ENCODE measurements around the gene NNMT. TPM values are rescaled to one million over a fixed set of nuclear protein-coding genes. Genes with fewer than 3 reads are reported as not detected.

NNMT gene
- total RNA-seq, 1 experiment from 2014 or later, result 2.4 TPM

DNA sequence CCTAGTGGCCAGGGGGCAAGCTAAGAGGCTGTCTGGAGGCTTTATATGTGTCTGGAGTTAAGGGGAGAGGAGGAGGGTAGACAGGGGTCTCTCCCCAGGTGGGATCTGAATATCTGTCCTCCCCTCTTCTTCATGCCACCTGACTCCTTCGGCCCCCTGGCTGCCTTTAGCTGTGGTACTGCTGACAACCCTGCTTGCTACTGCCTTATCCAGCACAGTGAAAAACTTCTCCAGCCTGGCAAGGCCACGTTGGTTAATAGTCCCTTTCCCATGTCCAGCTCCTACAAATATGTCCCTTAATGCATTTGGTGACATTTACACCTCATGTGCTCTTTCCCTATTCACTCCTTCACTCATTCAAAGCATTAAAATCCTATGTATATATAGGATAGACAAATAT lies 42.4 kb upstream of the NNMT start:
- POLR2A ChIA-PET, result no interaction called here
- intact Hi-C loops (cut with micrococcal nuclease; ENCODE audit: unreplicated experiment), result no loop called here

GRCh38 chr11:114254571-114255146 lies 41.5 kb upstream of the NNMT start:
- Histone ChIP-seq H3K9me3 (no peaks in the 10 kb centered on the region), H3K27me3 (replicated peaks; ENCODE audit: control insufficient read depth, insufficient read depth, low read length) (no peaks in the 10 kb centered on the region), H3K4me1 (peaks cover 11% of the 10 kb centered on the region), H3K4me3 (ENCODE audit: low read depth, low read length) (no peak overlapping the region), H3K36me3 (ENCODE audit: control insufficient read depth, insufficient read depth, low read length) (no peaks in the 10 kb centered on the region)
- H3K4me1 Mint-ChIP-seq (ENCODE audit: low read depth, unreplicated experiment), result peaks cover 7% of the 10 kb centered on the region
- no peak for DNase-seq
- no peaks in the 10 kb centered on the region for H3K9me3 Mint-ChIP-seq (ENCODE audit: unreplicated experiment)
- H3K27ac Mint-ChIP-seq (ENCODE audit: unreplicated experiment), result no peak overlapping the region
- H3K4me3 Mint-ChIP-seq (ENCODE audit: unreplicated experiment), result no peak overlapping the region
- intact Hi-C loops (cut with micrococcal nuclease; ENCODE audit: unreplicated experiment), result no loop called here
- H3K36me3 Mint-ChIP-seq (ENCODE audit: insufficient read depth, unreplicated experiment), result peaks cover 5% of the 10 kb centered on the region
- CTCF ChIA-PET, result interaction anchor here (1.4 kb wide), 1 partner anchor 8 kb away, joined by 4 read pairs; no protein-coding TSS in a partner anchor
- BruUV-seq (replicated peaks), result no TSS peak
- POLR2A ChIA-PET, result no interaction called here
- no peaks in the 10 kb centered on the region for H3K27me3 Mint-ChIP-seq (ENCODE audit: insufficient read depth, unreplicated experiment)
- TF ChIP-seq CTCF (IDR thresholded peaks at IDR 0.05; ENCODE audit: insufficient read depth in 1 of 2, low read depth in 1 of 2, low read length in 1 of 2, severe bottlenecking in 1 of 2, unreplicated experiment in 1 of 2), result no peak

More for the DNA sequence above, 42.4 kb upstream of the NNMT start:
- peaks cover 5% of the 10 kb centered on the region for H3K36me3 Mint-ChIP-seq (ENCODE audit: insufficient read depth, unreplicated experiment)
- Histone ChIP-seq H3K27me3 (replicated peaks; ENCODE audit: control insufficient read depth, insufficient read depth, low read length) (no peaks in the 10 kb centered on the region), H3K4me1 (peaks cover 11% of the 10 kb centered on the region), H3K4me3 (ENCODE audit: low read depth, low read length) (no peak overlapping the region), H3K9me3 (no peaks in the 10 kb centered on the region), H3K36me3 (ENCODE audit: control insufficient read depth, insufficient read depth, low read length) (no peaks in the 10 kb centered on the region)
- BruUV-seq (replicated peaks), result no TSS peak
- H3K27ac Mint-ChIP-seq (ENCODE audit: unreplicated experiment), result no peak overlapping the region
- DNase-seq, result no peak
- H3K4me3 Mint-ChIP-seq (ENCODE audit: unreplicated experiment), result no peak overlapping the region
- peaks cover 7% of the 10 kb centered on the region for H3K4me1 Mint-ChIP-seq (ENCODE audit: low read depth, unreplicated experiment)
- TF ChIP-seq CTCF (IDR thresholded peaks at IDR 0.05; ENCODE audit: insufficient read depth in 1 of 2, low read depth in 1 of 2, low read length in 1 of 2, severe bottlenecking in 1 of 2, unreplicated experiment in 1 of 2), result no peak
- no peaks in the 10 kb centered on the region for H3K27me3 Mint-ChIP-seq (ENCODE audit: insufficient read depth, unreplicated experiment)
- H3K9me3 Mint-ChIP-seq (ENCODE audit: unreplicated experiment), result no peaks in the 10 kb centered on the region
- CTCF ChIA-PET, result interaction anchor here (1.4 kb wide), 1 partner anchor 9 kb away, joined by 4 read pairs; no protein-coding TSS in a partner anchor

- DNase-seq, result no peak
These were observed 40.9 kb upstream of the NNMT start for GRCh38 chr11:114255289-114255688.

More at GRCh38 chr11:114255289-114255688, 40.9 kb upstream of the NNMT start:
- Histone ChIP-seq H3K4me3 (ENCODE audit: low read depth, low read length) (no peak overlapping the region), H3K27me3 (replicated peaks; ENCODE audit: control insufficient read depth, insufficient read depth, low read length) (no peaks in the 10 kb centered on the region), H3K9me3 (no peaks in the 10 kb centered on the region), H3K36me3 (ENCODE audit: control insufficient read depth, insufficient read depth, low read length) (no peaks in the 10 kb centered on the region), H3K4me1 (peaks cover 11% of the 10 kb centered on the region)
- Mint-ChIP-seq H3K4me3 (ENCODE audit: unreplicated experiment) (no peak overlapping the region), H3K27me3 (ENCODE audit: insufficient read depth, unreplicated experiment) (no peaks in the 10 kb centered on the region), H3K4me1 (ENCODE audit: low read depth, unreplicated experiment) (peaks cover 7% of the 10 kb centered on the region), H3K27ac (ENCODE audit: unreplicated experiment) (no peak overlapping the region), H3K36me3 (ENCODE audit: insufficient read depth, unreplicated experiment) (peaks cover 2% of the 10 kb centered on the region), H3K9me3 (ENCODE audit: unreplicated experiment) (no peaks in the 10 kb centered on the region)
- POLR2A ChIA-PET, result no interaction called here
- CTCF ChIA-PET, result no interaction called here
- intact Hi-C loops (cut with micrococcal nuclease; ENCODE audit: unreplicated experiment), result no loop called here
- no peak for TF ChIP-seq CTCF (IDR thresholded peaks at IDR 0.05; ENCODE audit: insufficient read depth in 1 of 2, low read depth in 1 of 2, low read length in 1 of 2, severe bottlenecking in 1 of 2, unreplicated experiment in 1 of 2)
- BruUV-seq (replicated peaks), result no TSS peak
